Left lobe of liver (tissue), 2 donors: ENCODE results near the gene MPV17L2. TPM values are rescaled to one million over a fixed set of nuclear protein-coding genes. Genes with fewer than 3 reads are reported as not detected.

Experiments
- ATAC-seq: fragments of 200-7000 bp; cut with Tn5 transposase; one replicate; pipeline ENCODE4 v1.9.1; 2020; ENCODE audit warnings: mild to moderate bottlenecking, moderate library complexity
- DNase-seq: peaks from one replicate; pipeline ENCODE4 v3.0.0-alpha.2; 2020; ENCODE audit warnings: low spot score
- total RNA-seq: library from RNA; stranded (reverse); gene quantifications from one replicate; pipeline ENCODE4 v1.2.1, GENCODE V29; 2021
- donor health status: DM: no; HTN: no; CAD: no; lungs with moderate emphysema.
- donor health status: DM: no; HTN: yes; CAD: no.

The MPV17L2 gene
- total RNA-seq, 1 donor from 2014 or later: 8.6 TPM

DNA sequence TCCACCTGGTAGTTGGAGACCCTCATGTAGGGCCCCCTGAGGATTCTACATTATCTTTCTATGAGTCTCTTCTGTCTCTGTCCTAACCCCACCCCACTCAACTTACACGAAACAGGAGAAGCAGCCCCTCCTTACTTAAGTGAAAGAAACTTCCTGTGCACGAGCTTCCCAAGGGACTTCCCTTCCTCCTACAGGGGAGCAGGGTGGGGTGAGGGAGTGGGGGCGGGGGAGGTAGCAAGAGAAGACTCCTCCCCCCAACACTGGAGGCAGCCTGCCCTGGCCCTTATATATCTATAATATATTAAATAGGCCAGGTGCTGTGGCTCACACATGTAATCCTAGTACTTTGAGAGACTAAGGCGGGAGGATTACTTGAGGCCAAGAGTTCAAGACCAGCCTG is 38.8 kb downstream of the MPV17L2 start:
- ATAC-seq (no peak), DNase-seq (no peak)

DNA sequence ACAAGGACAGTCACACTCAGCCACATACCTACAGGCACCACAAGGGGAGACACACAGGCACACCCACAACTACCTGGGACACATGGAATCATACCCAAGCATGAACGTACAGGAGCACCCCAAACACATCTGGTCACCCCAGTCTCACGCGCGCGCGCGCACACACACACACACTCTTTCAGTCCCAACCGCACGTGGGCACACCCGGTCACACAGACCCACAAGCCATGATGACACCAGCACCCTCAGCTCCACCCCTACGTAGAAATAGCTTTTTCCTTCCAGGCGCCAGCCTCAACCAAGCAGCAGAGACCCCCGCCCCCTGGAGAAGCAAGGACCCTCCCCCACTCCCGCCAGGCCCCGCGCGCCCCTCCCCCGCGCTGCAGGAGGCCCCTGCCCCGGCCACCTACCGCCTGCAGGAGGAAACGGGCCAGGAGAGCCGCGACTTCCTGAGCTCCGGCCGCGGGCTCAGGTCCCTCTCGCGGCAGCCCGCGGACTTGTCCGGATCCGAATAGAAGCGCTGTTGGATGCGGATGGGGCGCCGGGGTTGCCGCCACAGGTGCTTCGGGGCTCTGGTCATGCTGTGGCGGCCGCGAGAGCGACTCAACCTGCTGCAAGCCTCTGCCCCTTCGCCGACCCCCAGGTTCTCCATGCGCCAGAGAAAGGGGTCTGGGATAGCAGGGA is 39.7 kb downstream of the MPV17L2 start:
- DNase-seq (no peak), ATAC-seq (no peak)

DNA sequence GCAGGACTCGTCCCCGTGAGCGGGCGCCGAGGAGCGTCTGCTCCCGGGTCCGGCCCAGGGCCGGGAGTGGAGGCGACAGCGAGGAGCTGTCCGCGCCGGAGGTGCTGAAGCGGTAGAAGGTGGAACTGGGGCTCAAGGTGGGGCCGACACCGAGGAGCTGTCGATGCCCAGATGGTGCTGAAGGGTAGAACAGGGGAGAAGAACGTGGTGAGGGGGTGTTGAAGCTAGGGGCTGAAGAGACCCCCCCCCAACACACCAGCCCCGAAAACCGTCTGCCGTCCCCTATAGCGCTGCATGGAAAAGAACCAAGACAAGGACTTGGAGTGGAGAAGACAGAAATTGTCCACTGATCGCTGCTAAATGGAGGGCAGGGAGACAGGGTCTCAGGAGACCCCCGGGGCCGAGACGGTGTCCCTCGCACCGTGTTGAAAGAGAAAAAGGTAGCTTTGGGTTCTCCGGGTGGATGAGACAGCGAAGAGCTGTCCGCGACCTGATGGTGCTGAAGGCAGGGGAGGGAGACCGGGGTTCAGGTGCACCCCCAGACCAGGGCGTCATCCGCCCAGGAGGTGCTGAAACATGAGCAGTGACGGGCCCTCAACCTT is 40.3 kb downstream of the MPV17L2 start:
- peak; percentile 77 for ATAC-seq
- no peak for DNase-seq

DNA sequence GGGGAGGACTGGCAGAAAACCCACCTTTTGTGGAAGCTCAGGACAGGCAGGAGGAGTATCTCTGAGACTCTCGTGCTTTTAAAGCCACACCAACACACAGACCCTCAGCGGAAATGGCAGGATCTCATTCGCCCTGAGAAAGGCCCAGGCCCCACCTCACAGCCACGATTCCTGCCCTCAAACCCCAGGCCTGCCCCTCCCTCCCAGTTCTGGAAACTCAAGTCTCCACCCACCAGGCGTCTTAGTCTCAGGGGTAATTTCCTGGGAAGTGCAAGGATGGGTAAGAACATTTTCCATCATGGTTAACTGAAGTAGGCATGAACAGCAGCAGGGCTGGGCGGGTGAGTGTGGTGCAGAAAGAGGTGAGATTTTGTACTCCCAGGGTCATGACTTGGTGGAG is 41.2 kb downstream of the MPV17L2 start:
- no peak for ATAC-seq
- no peak for DNase-seq

DNA sequence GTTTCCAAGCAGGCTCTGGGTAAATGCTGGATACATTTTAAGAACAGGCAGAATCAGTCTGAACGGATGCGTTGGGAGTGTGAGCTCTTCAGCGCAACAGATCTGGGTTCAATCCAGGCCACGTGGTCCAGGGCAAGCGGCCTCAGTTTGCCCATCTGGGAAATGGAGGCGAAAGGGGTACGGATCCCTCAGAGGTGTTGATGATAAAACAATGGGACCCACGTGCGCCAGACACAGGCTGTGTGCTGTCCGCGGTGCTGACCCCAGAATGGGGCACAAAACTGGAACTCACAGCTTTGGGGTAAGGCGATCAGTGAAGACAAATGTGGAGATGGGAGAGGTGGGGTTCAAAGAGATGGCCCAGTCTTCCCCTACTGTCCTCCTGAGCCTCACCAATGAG is 46.3 kb downstream of the MPV17L2 start:
- DNase-seq (no peak), ATAC-seq (no peak)

DNA sequence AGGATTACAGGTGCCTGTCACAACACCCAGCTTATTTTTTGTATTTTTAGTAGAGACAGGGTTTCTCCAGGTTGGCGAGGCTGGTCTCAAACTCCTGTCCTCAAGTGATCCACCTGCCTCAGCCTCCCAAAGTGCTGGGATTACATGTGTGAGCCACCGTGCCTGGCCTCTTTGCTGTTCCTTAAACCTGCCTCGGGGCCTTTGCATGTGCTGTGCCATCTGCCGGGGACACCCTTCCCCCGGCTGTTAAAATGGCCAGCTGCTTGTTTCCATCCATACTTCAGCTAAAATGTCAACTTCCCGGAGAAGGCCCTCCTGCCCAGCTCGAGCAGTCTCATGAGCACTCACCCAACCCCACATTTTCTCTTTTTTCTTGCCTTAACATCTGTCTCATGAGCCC is 52.3 kb downstream of the MPV17L2 start:
- no peak for ATAC-seq

More for the DNA sequence above, 52.3 kb downstream of the MPV17L2 start:
- no peak for DNase-seq

Other genes starting within 250 kb of the MPV17L2 start
- not detected for gene KCNN1, start 226.1 kb upstream of the MPV17L2 start, total RNA-seq
- gene ARRDC2, start 185.0 kb upstream of the MPV17L2 start, total RNA-seq: 6.3 TPM
- 0.25 TPM for gene IL12RB1, start 106.3 kb upstream of the MPV17L2 start, total RNA-seq
- gene MAST3, start 95.4 kb upstream of the MPV17L2 start, total RNA-seq: 18.4 TPM
- gene PIK3R2, start 40.1 kb upstream of the MPV17L2 start, total RNA-seq: 14.8 TPM
- 57.6 TPM for gene IFI30, start 19.4 kb upstream of the MPV17L2 start, total RNA-seq
- gene RAB3A, start 10.8 kb downstream of the MPV17L2 start, total RNA-seq: 2.1 TPM
- 0.60 TPM for gene PDE4C, start 33.2 kb downstream of the MPV17L2 start, total RNA-seq
- gene IQCN, start 81.2 kb downstream of the MPV17L2 start, total RNA-seq: 2.8 TPM
- 47.4 TPM for gene JUND, start 88.4 kb downstream of the MPV17L2 start, total RNA-seq
- gene LSM4, start 129.9 kb downstream of the MPV17L2 start, total RNA-seq: 53.3 TPM
- gene PGPEP1, start 147.4 kb downstream of the MPV17L2 start, total RNA-seq: 62.4 TPM
- gene GDF15, start 192.9 kb downstream of the MPV17L2 start, total RNA-seq: 3.2 TPM
- gene LRRC25, start 204.4 kb downstream of the MPV17L2 start, total RNA-seq: 2.2 TPM
- gene SSBP4, start 226.2 kb downstream of the MPV17L2 start, total RNA-seq: 18.4 TPM
- 10.2 TPM for gene ISYNA1, start 244.9 kb downstream of the MPV17L2 start, total RNA-seq